Measurements from ENCODE around the gene HCN4. TPM values are rescaled to one million over a fixed set of nuclear protein-coding genes. Genes with fewer than 3 reads are reported as not detected.
"Not testable (repeated sequence)": the region's sequence is repeated elsewhere in the genome, so short reads cannot be mapped to it uniquely, and the experiment has no call there.

Gene HCN4
- total and polyA plus RNA-seq, 2 experiments from 2014 or later, result 0.27 to 0.40 TPM

DNA sequence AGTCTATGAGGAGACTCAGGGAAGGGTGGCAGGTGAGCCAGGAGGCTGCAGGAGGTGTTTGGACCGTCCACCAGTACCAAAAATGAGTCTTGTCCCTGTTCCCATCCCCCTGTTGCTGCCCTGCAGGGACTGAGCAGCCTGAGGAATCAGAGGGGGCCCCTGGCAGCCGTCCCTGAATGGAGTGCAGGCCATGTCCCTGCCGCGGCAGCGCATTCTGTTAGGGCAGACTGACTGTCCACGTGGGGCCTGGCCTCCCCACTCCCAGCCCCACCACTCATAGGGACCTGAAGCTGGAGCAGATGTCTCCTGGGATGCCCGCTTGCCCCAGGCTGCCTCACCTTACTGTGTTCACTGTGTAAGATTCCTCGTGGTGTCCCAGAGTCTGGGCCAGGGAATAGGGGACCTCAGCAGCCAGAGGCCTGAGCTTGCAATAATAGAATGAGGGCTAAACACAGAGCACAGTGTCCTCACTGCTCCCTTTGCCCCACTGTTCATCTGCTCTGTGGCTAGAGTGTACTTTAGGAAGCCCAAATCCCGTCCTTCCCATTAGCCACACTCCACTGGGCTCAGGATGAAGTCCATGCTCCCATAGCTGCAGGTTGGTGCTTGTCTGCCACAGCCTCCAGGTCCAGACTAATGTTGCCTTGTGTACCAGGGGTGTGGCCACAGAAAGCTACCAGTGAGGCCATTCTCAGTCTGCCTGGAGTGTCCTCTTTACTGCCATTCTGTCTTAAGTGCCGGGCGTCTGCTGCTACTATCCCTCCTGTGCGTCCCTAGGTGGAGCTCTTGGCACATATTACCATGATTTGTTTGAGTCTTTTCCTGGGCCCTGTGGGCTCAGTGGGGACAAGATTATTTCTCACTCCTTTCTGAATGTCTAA lies 63.2 kb downstream of the HCN4 start:
- Histone ChIP-seq H3K4me3 (no peak overlapping the region), H3K79me2 (no peaks in the 10 kb centered on the region), H3K36me3 (replicated peaks; ENCODE audit: insufficient read depth, low read depth) (no peaks in the 10 kb centered on the region), H3K4me2 (no peak overlapping the region), H2AFZ (no peak overlapping the region), H3K4me1 (ENCODE audit: insufficient read depth) (no peaks in the 10 kb centered on the region), H3K9me2 (replicated peaks; ENCODE audit: insufficient read depth) (no peaks in the 10 kb centered on the region), H4K20me1 (ENCODE audit: insufficient read depth, poor library complexity, severe bottlenecking) (no peaks in the 10 kb centered on the region), H3K27me3 (no peaks in the 10 kb centered on the region), H3K27ac (no peak overlapping the region), H3K9me3 (ENCODE audit: low read depth) (no peaks in the 10 kb centered on the region)
- peak; percentile 82 for DNase-seq (ENCODE audit: low spot score)
- TF ChIP-seq EZH2 (IDR thresholded peaks at IDR 0.05; ENCODE audit: borderline replicate concordance) (no peak), EZH2phosphoT487 (IDR thresholded peaks at IDR 0.05; ENCODE audit: low read depth, severe bottlenecking, unreplicated experiment) (no peak)
- TF ChIP-seq, protein P1, sequence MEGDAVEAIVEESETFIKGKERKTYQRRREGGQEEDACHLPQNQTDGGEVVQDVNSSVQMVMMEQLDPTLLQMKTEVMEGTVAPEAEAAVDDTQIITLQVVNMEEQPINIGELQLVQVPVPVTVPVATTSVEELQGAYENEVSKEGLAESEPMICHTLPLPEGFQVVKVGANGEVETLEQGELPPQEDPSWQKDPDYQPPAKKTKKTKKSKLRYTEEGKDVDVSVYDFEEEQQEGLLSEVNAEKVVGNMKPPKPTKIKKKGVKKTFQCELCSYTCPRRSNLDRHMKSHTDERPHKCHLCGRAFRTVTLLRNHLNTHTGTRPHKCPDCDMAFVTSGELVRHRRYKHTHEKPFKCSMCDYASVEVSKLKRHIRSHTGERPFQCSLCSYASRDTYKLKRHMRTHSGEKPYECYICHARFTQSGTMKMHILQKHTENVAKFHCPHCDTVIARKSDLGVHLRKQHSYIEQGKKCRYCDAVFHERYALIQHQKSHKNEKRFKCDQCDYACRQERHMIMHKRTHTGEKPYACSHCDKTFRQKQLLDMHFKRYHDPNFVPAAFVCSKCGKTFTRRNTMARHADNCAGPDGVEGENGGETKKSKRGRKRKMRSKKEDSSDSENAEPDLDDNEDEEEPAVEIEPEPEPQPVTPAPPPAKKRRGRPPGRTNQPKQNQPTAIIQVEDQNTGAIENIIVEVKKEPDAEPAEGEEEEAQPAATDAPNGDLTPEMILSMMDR (IDR thresholded peaks at IDR 0.05; ENCODE audit: poor library complexity), result peak; percentile 73
- 70% methylated on average over 12 of the region's 12 CpGs for WGBS (ENCODE audit: low lambda C conversion rate, missing lambda C conversion rate)

GRCh38 chr15:73303636-73304035 lies 65.1 kb downstream of the HCN4 start:
- H3K4me2 ChIP-seq, result no peak overlapping the region
- H3K36me3 ChIP-seq (replicated peaks; ENCODE audit: insufficient read depth, low read depth), result no peaks in the 10 kb centered on the region
- DNase-seq (ENCODE audit: low spot score), result no peak
- no peaks in the 10 kb centered on the region for H4K20me1 ChIP-seq (ENCODE audit: insufficient read depth, poor library complexity, severe bottlenecking)
- no peak overlapping the region for H3K27ac ChIP-seq
- no peaks in the 10 kb centered on the region for H3K79me2 ChIP-seq
- TF ChIP-seq, protein P1 (IDR thresholded peaks at IDR 0.05; ENCODE audit: poor library complexity), result no peak
- TF ChIP-seq EZH2 (IDR thresholded peaks at IDR 0.05; ENCODE audit: borderline replicate concordance) (no peak), EZH2phosphoT487 (IDR thresholded peaks at IDR 0.05; ENCODE audit: low read depth, severe bottlenecking, unreplicated experiment) (no peak)
- no peaks in the 10 kb centered on the region for H3K27me3 ChIP-seq
- H3K9me2 ChIP-seq (replicated peaks; ENCODE audit: insufficient read depth), result no peaks in the 10 kb centered on the region
- H3K4me1 ChIP-seq (ENCODE audit: insufficient read depth), result no peaks in the 10 kb centered on the region
- H3K4me3 ChIP-seq, result no peak overlapping the region
- WGBS (ENCODE audit: low lambda C conversion rate, missing lambda C conversion rate), result over 99% methylated on average over 5 of the region's 5 CpGs
- no peak overlapping the region for H2AFZ ChIP-seq
- no peaks in the 10 kb centered on the region for H3K9me3 ChIP-seq (ENCODE audit: low read depth)

GRCh38 chr15:73300286-73300685 lies 68.5 kb downstream of the HCN4 start:
- H3K4me1 ChIP-seq (ENCODE audit: insufficient read depth); H3K79me2 ChIP-seq; H2AFZ ChIP-seq; H3K9me3 ChIP-seq (ENCODE audit: low read depth); H3K4me3 ChIP-seq; H3K4me2 ChIP-seq; DNase-seq (ENCODE audit: low spot score); H3K9me2 ChIP-seq (replicated peaks; ENCODE audit: insufficient read depth); H3K27ac ChIP-seq; H3K27me3 ChIP-seq; H3K36me3 ChIP-seq (replicated peaks; ENCODE audit: insufficient read depth, low read depth); H4K20me1 ChIP-seq (ENCODE audit: insufficient read depth, poor library complexity, severe bottlenecking): not testable (repeated sequence)
- WGBS (ENCODE audit: low lambda C conversion rate, missing lambda C conversion rate), result 82% methylated on average over 11 of the region's 11 CpGs

- Histone ChIP-seq H2AFZ (no peak overlapping the region), H3K9me3 (ENCODE audit: low read depth) (no peaks in the 10 kb centered on the region), H3K4me2 (no peak overlapping the region), H3K4me3 (no peak overlapping the region), H3K27ac (no peak overlapping the region), H3K4me1 (ENCODE audit: insufficient read depth) (peaks cover 6% of the 10 kb centered on the region), H3K9me2 (replicated peaks; ENCODE audit: insufficient read depth) (no peaks in the 10 kb centered on the region), H4K20me1 (ENCODE audit: insufficient read depth, poor library complexity, severe bottlenecking) (no peaks in the 10 kb centered on the region), H3K36me3 (replicated peaks; ENCODE audit: insufficient read depth, low read depth) (no peaks in the 10 kb centered on the region), H3K79me2 (no peaks in the 10 kb centered on the region), H3K27me3 (no peaks in the 10 kb centered on the region)
- TF ChIP-seq EZH2 (IDR thresholded peaks at IDR 0.05; ENCODE audit: borderline replicate concordance) (no peak), EZH2phosphoT487 (IDR thresholded peaks at IDR 0.05; ENCODE audit: low read depth, severe bottlenecking, unreplicated experiment) (no peak)
- TF ChIP-seq, protein P1 (IDR thresholded peaks at IDR 0.05; ENCODE audit: poor library complexity), result no peak
- 89% methylated on average over 7 of the region's 7 CpGs for WGBS (ENCODE audit: low lambda C conversion rate, missing lambda C conversion rate)
- no peak for DNase-seq (ENCODE audit: low spot score)
Measured at GRCh38 chr15:73298522-73299245, 70.1 kb downstream of the HCN4 start.
